ENCODE measurements around the gene CCS. TPM values are rescaled to one million over a fixed set of nuclear protein-coding genes. Genes with fewer than 3 reads are reported as not detected.

CCS gene
- total and polyA plus RNA-seq, 2 of the 4 experiments (the other 2 are of a cell fraction): 20.1 to 53.0 TPM

DNA sequence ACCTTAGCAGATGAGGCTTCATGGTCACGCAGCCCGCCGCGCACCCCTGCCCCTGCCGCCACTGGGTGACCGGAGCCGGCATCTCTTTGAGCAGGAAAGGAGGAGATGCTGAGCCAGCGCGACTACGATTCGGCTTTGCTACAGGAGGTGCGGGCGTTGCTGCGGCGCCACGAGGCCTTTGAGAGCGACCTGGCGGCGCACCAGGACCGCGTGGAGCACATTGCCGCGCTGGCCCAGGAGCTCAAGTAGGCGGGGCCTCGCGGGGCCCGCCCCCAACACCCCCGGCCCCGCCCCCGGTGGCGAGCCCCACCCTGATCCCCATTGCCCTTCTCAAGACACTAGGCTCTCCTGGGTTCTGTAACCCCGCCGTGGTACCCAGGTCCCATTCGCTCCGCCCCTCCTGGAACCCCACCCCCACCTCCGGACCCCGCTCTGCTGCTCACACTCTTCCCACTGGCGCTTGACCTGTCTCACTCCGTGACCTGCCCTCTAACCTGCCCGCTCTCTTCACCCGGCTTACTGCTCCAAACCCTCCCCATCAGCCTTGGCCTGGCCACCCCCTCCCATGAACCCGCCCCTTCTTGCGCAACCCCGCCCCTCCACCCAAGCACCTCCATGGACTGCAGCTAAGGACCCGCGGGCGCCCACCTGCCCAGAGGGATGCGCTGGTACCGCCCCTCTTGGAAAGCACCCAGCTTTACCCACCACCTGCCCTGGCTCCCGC, 33.7 kb upstream of the CCS start:
- POLR2A ChIA-PET (ENCODE audit: unreplicated experiment): no interaction called here
- intact Hi-C loops (cut with micrococcal nuclease): no loop called here
- no TSS peak for BruUV-seq (replicated peaks)

More for the DNA sequence above, 33.7 kb upstream of the CCS start:
- Histone ChIP-seq H2BK5ac (ENCODE audit: low read depth, low read length, poor library complexity, severe bottlenecking) (no peak overlapping the region), H3K27me3 (ENCODE audit: control insufficient read depth, insufficient read depth, low read length) (peaks cover 29% of the 10 kb centered on the region), H4K91ac (ENCODE audit: insufficient read depth, low read depth, low read length) (no peak overlapping the region), H3K9me3 (ENCODE audit: control insufficient read depth, insufficient read depth, low read length) (no peaks in the 10 kb centered on the region), H3K23ac (ENCODE audit: low read depth, low read length) (no peak overlapping the region), H3K14ac (replicated peaks; ENCODE audit: low read depth, low read length) (no peak overlapping the region), H3K4me1 (ENCODE audit: control insufficient read depth, insufficient read depth, low read length) (peaks cover 2% of the 10 kb centered on the region; the same call in 1 of the 2 replicates), H4K5ac (ENCODE audit: low read depth, low read length) (no peak overlapping the region), H3K18ac (ENCODE audit: low read depth, low read length) (no peak overlapping the region), H3K79me1 (ENCODE audit: low read depth in 1 of 2, low read length in 2 of 2) (no peaks in the 10 kb centered on the region), H4K20me1 (ENCODE audit: insufficient read depth, low read length) (no peaks in the 10 kb centered on the region), H3K56ac (ENCODE audit: extremely low read depth, insufficient read depth, low read length) (no peak overlapping the region), H3K4me2 (ENCODE audit: low read depth, low read length) (no peak overlapping the region; the same call in 1 of the 2 replicates), H2AK5ac (ENCODE audit: low read depth, low read length) (no peak overlapping the region), H3K9me1 (ENCODE audit: insufficient read depth, low read length) (peaks cover 3% of the 10 kb centered on the region; the same call in 1 of the 2 replicates), H2BK20ac (ENCODE audit: low read depth, low read length) (no peak overlapping the region), H3K27ac (ENCODE audit: insufficient read depth, low read length) (no peak overlapping the region), H3K4ac (ENCODE audit: low read depth, low read length) (no peak overlapping the region), H2BK15ac (ENCODE audit: low read depth, low read length) (no peak overlapping the region), H3K36me3 (ENCODE audit: control insufficient read depth, insufficient read depth, low read length) (no peaks in the 10 kb centered on the region), H2BK120ac (ENCODE audit: low read depth, low read length) (no peak overlapping the region), H2AFZ (replicated peaks; ENCODE audit: low read length, poor library complexity) (peak overlapping the region; percentile 67), H4K8ac (ENCODE audit: low read depth in 2 of 2, low read length in 2 of 2) (no peak overlapping the region), H3K4me3 (ENCODE audit: insufficient read depth, low read depth, low read length) (no peak overlapping the region), H2AK9ac (replicated peaks; ENCODE audit: low read depth, low read length, poor library complexity) (peak overlapping the region; percentile 42), H3K9ac (ENCODE audit: low read depth, low read length) (no peak overlapping the region)
- TF ChIP-seq MXI1 (IDR thresholded peaks at IDR 0.05; ENCODE audit: borderline replicate concordance, low read depth, low read length) (no peak), CEBPB (IDR thresholded peaks at IDR 0.05; ENCODE audit: low read depth, low read length) (peak; percentile 48)
- DNase-seq (no peak), ATAC-seq (ENCODE audit: low read depth) (peak; percentile 32; the same call in 1 of the 2 replicates)
- dilution Hi-C loops (cut with HindIII; ENCODE audit: low sequenced_read_pairs, unreplicated experiment): no loop called here
- WGBS, 2 experiments (ENCODE audit: extremely low coverage in 2 of 2, insufficient read length in 1 of 2): 15% methylated on average over 28 of the region's 50 CpGs; no CpG with 5 or more reads in 1 of the 2 experiments
- CTCF ChIA-PET: no interaction called here
- in situ Hi-C loops (cut with MboI; ENCODE audit: low sequenced_read_pairs): no loop called here

Data from IMR-90 (cell line).